Activated T-cell treated with anti-CD3 and anti-CD28 coated beads for 1 hour (primary cell): ENCODE measurements around the gene ARSI.

Source experiments
- DNase-seq: peaks from one replicate; pipeline ENCODE4 v3.0.0-alpha.2; 2020; ENCODE audit warnings: low read depth

The ARSI gene

GRCh38 chr5:150302301-150303069 lies at the start of gene ARSI:
Gene ARSI (minus strand): TSS chr5:150302905. CDS start chr5:150302373, 532 bp downstream.
- no peak for DNase-seq

GRCh38 chr5:150350524-150351344 lies 48.0 kb upstream of the ARSI start:
- peak; percentile 16 for DNase-seq

- DNase-seq: no peak
Measured at GRCh38 chr5:150349681-150350275, 47.1 kb upstream of the ARSI start.

- DNase-seq: no peak
Measured at GRCh38 chr5:150347451-150347850, 44.7 kb upstream of the ARSI start.

GRCh38 chr5:150347003-150347402 lies 44.3 kb upstream of the ARSI start:
- no peak for DNase-seq

- DNase-seq: no peak
Measured at GRCh38 chr5:150346592-150346991, 43.9 kb upstream of the ARSI start.

GRCh38 chr5:150345716-150346115 lies 43.0 kb upstream of the ARSI start:
- DNase-seq: no peak

GRCh38 chr5:150343994-150344631 lies 41.4 kb upstream of the ARSI start:
- DNase-seq: no peak

GRCh38 chr5:150342583-150342982 lies 39.9 kb upstream of the ARSI start:
- DNase-seq: no peak

GRCh38 chr5:150341989-150342388 lies 39.3 kb upstream of the ARSI start:
- DNase-seq: no peak

- no peak for DNase-seq
Measured at GRCh38 chr5:150341331-150341730, 38.6 kb upstream of the ARSI start.

GRCh38 chr5:150340614-150341255 lies 38.0 kb upstream of the ARSI start:
- DNase-seq: no peak

- DNase-seq: no peak
Measured at GRCh38 chr5:150339841-150340240, 37.1 kb upstream of the ARSI start.

GRCh38 chr5:150339165-150339564 lies 36.5 kb upstream of the ARSI start:
- DNase-seq: no peak

- no peak for DNase-seq
Measured at GRCh38 chr5:150338546-150338945, 35.8 kb upstream of the ARSI start.

GRCh38 chr5:150335778-150336177 lies 33.1 kb upstream of the ARSI start:
- no peak for DNase-seq

- DNase-seq: no peak
Measured at GRCh38 chr5:150333400-150333799, 30.7 kb upstream of the ARSI start.

- DNase-seq: no peak
Measured at GRCh38 chr5:150329881-150330876, 27.5 kb upstream of the ARSI start.

- no peak for DNase-seq
Measured at GRCh38 chr5:150329038-150329437, 26.3 kb upstream of the ARSI start.

GRCh38 chr5:150328515-150328914 lies 25.8 kb upstream of the ARSI start:
- no peak for DNase-seq

GRCh38 chr5:150327139-150327538 lies 24.4 kb upstream of the ARSI start:
- no peak for DNase-seq
